ENCODE measurements around the gene INAFM2.
A peak's percentile ranks its signal among the peaks of the same experiment; 100 is the strongest.

Gene INAFM2

DNA sequence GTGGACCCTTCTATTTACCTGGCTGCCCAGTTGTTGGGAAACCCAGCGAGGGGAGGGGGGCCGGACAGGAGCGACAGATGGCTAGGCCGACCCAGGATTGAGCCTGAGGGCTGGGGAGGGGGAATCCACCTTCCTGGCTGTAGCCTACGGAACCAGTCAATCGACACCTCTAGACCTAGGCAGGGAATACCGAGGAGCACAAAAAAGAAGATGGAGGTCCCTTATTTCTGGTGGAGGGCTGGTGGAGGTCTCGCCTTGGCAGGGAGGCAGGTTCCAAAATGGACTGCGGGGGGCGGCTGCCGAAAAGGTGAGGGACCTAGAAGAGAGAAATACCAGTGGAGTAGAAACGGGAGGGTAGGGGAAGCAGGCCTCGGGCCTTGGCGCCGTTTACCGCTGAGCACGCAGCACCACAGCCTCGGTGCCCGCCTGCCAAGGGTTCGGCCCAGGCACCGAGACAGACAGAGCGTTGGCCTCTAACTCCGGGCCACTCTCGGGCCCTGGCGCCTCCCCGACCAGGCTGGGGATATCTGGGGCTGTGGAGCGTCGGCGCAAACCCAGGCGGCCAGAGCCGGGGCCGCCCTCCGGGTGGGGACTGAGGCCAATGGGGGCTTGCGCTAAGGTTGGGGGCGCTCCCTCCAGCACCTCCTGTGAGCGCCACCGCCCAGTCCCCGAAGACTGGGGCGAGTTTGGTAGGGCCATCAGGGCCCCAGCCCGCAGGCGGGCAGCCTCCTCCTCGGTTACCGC, 42.3 kb upstream of the INAFM2 start:
- Histone ChIP-seq H3K27ac (ENCODE audit: low read length) (no peak overlapping the region), H3F3A (ENCODE audit: insufficient read depth, low read length) (no peaks in the 10 kb centered on the region), H3K4me2 (ENCODE audit: low read depth, low read length) (no peak overlapping the region), H3K79me2 (ENCODE audit: low read length) (no peaks in the 10 kb centered on the region), H3K9ac (ENCODE audit: low read length) (no peak overlapping the region), H2AFZ (ENCODE audit: low read length) (no peak overlapping the region), H3K9me2 (replicated peaks; ENCODE audit: insufficient read depth, low read length) (no peaks in the 10 kb centered on the region), H3K4me1 (ENCODE audit: low read length) (no peaks in the 10 kb centered on the region), H4K20me1 (ENCODE audit: insufficient read depth, low read length) (no peaks in the 10 kb centered on the region), H3K27me3 (replicated peaks; ENCODE audit: insufficient read depth, low read length) (peaks cover 49% of the 10 kb centered on the region), H3K36me3 (replicated peaks; ENCODE audit: insufficient read depth, low read length) (no peaks in the 10 kb centered on the region), H3K9me3 (replicated peaks; ENCODE audit: insufficient read depth, low read length) (no peaks in the 10 kb centered on the region), H3K4me3 (ENCODE audit: low read length) (no peak overlapping the region)
- TF ChIP-seq EZH2 (optimal IDR thresholded peaks at IDR 0.05; ENCODE audit: low read depth, low read length) (no peak), EZH2phosphoT487 (IDR thresholded peaks at IDR 0.05; ENCODE audit: low read length) (no peak)
- TF ChIP-seq, protein P1, sequence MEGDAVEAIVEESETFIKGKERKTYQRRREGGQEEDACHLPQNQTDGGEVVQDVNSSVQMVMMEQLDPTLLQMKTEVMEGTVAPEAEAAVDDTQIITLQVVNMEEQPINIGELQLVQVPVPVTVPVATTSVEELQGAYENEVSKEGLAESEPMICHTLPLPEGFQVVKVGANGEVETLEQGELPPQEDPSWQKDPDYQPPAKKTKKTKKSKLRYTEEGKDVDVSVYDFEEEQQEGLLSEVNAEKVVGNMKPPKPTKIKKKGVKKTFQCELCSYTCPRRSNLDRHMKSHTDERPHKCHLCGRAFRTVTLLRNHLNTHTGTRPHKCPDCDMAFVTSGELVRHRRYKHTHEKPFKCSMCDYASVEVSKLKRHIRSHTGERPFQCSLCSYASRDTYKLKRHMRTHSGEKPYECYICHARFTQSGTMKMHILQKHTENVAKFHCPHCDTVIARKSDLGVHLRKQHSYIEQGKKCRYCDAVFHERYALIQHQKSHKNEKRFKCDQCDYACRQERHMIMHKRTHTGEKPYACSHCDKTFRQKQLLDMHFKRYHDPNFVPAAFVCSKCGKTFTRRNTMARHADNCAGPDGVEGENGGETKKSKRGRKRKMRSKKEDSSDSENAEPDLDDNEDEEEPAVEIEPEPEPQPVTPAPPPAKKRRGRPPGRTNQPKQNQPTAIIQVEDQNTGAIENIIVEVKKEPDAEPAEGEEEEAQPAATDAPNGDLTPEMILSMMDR (IDR thresholded peaks at IDR 0.05; ENCODE audit: low read length) = no peak
- DNase-seq = no peak

DNA sequence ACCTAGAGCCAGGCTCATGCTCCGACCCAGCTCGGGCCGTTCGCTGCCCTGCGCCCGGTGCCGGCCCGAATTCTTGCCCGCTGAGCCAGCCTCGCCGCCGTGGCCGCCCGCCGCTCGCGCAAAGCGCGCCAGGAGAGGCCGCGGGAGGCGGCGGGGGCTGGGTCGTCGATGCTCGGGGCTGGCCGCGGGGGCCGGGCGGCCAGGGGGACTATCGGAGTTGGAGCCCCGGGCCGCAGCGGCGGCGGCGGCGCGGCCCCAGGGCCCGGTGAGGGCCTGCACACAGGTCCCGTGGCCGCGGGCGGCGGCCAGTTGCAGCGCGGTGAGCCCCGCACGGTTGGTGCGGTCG, 41.7 kb upstream of the INAFM2 start:
- H4K20me1 ChIP-seq (ENCODE audit: insufficient read depth, low read length) = no peaks in the 10 kb centered on the region
- H3K4me3 ChIP-seq (ENCODE audit: low read length) = no peak overlapping the region
- H3K4me1 ChIP-seq (ENCODE audit: low read length) = no peaks in the 10 kb centered on the region
- H3F3A ChIP-seq (ENCODE audit: insufficient read depth, low read length) = no peaks in the 10 kb centered on the region
- no peaks in the 10 kb centered on the region for H3K79me2 ChIP-seq (ENCODE audit: low read length)
- peaks cover 49% of the 10 kb centered on the region for H3K27me3 ChIP-seq (replicated peaks; ENCODE audit: insufficient read depth, low read length)
- peak overlapping the region; percentile 96; the same call in 1 of the 2 replicates for H3K4me2 ChIP-seq (ENCODE audit: low read depth, low read length)
- no peaks in the 10 kb centered on the region for H3K36me3 ChIP-seq (replicated peaks; ENCODE audit: insufficient read depth, low read length)
- no peak overlapping the region for H3K27ac ChIP-seq (ENCODE audit: low read length)
- H3K9ac ChIP-seq (ENCODE audit: low read length) = no peak overlapping the region
- H3K9me3 ChIP-seq (replicated peaks; ENCODE audit: insufficient read depth, low read length) = no peaks in the 10 kb centered on the region
- no peak for TF ChIP-seq EZH2phosphoT487 (IDR thresholded peaks at IDR 0.05; ENCODE audit: low read length)
- no peak for TF ChIP-seq EZH2 (optimal IDR thresholded peaks at IDR 0.05; ENCODE audit: low read depth, low read length)
- TF ChIP-seq, protein P1 (IDR thresholded peaks at IDR 0.05; ENCODE audit: low read length) = no peak
- DNase-seq = no peak
- H3K9me2 ChIP-seq (replicated peaks; ENCODE audit: insufficient read depth, low read length) = no peaks in the 10 kb centered on the region
- H2AFZ ChIP-seq (ENCODE audit: low read length) = no peak overlapping the region

DNA sequence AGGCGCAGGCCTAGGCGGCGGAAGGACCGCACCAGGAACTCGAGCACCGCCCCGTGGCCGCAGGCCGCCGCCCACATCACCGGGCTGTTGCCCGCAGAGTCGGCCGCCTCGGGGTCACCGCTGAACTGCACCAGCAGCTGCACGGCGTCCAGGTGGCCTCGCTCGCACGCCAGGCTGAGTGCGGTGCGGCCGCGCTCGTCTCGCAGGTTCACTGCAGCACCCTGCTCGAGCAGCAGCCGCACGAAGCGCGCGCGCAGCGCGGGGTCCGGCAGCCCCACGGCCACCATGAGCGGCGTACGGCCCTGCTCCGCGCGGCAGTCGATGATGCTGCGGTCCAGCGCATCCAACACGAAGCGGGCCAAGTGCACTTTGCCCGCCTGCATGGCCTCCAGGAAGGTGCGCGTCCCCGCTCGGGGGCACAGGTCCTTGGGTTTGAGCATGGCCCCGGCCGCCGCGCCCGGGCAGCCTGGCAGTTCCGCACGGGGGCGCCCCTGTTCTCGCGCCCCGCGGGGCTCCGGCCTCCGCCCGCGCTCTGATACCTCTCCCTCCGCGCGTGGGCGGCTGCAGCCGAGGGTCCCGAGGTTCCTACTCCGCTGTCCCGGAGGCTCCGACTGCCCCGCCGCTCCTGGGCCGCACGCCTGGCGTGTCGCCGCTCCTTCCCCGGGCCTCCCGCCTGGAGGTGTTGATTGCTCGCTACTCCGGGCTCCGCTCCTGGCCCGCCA, 41.2 kb upstream of the INAFM2 start:
- DNase-seq = no peak
- Histone ChIP-seq H3F3A (ENCODE audit: insufficient read depth, low read length) (no peaks in the 10 kb centered on the region), H3K27ac (ENCODE audit: low read length) (no peak overlapping the region), H3K4me3 (ENCODE audit: low read length) (peak overlapping the region; percentile 64), H3K36me3 (replicated peaks; ENCODE audit: insufficient read depth, low read length) (no peaks in the 10 kb centered on the region), H2AFZ (ENCODE audit: low read length) (peak overlapping the region; percentile 81), H3K9me2 (replicated peaks; ENCODE audit: insufficient read depth, low read length) (no peaks in the 10 kb centered on the region), H3K4me2 (ENCODE audit: low read depth, low read length) (peak overlapping the region; percentile 96), H3K27me3 (replicated peaks; ENCODE audit: insufficient read depth, low read length) (peaks cover 49% of the 10 kb centered on the region), H4K20me1 (ENCODE audit: insufficient read depth, low read length) (no peaks in the 10 kb centered on the region), H3K9ac (ENCODE audit: low read length) (peak overlapping the region; percentile 10; the same call in 1 of the 2 replicates), H3K79me2 (ENCODE audit: low read length) (no peaks in the 10 kb centered on the region), H3K4me1 (ENCODE audit: low read length) (no peaks in the 10 kb centered on the region), H3K9me3 (replicated peaks; ENCODE audit: insufficient read depth, low read length) (no peaks in the 10 kb centered on the region)
- TF ChIP-seq EZH2phosphoT487 (IDR thresholded peaks at IDR 0.05; ENCODE audit: low read length) = no peak
- TF ChIP-seq, protein P1 (IDR thresholded peaks at IDR 0.05; ENCODE audit: low read length) = peak; percentile 51
